BLaER1 (cell line): ENCODE results near the gene TNFAIP6.
"Not testable (repeated sequence)": the region's sequence is repeated elsewhere in the genome, so short reads cannot be mapped to it uniquely, and the experiment has no call there.

Experiments
- H3K27ac ChIP-seq: shearing (Covaris generic); formaldehyde crosslinking; 2 replicates; pipeline ENCODE4 v1.8.1; 2022
- H3K27me3 ChIP-seq: shearing (Covaris generic); formaldehyde crosslinking; 2 replicates; pipeline ENCODE4 v1.8.1; 2022
- H3K36me3 ChIP-seq: shearing (Covaris generic); formaldehyde crosslinking; 2 replicates; pipeline ENCODE4 v1.8.1; 2022
- H3K4me1 ChIP-seq: shearing (Covaris generic); formaldehyde crosslinking; 2 replicates; pipeline ENCODE4 v1.8.1; 2022
- H3K4me2 ChIP-seq: shearing (Covaris generic); formaldehyde crosslinking; 2 replicates; pipeline ENCODE4 v1.8.1; 2022
- H3K4me3 ChIP-seq: shearing (Covaris generic); formaldehyde crosslinking; 2 replicates; pipeline ENCODE4 v1.8.1; 2022
- H3K9ac ChIP-seq: shearing (Covaris generic); formaldehyde crosslinking; 2 replicates; pipeline ENCODE4 v1.8.1; 2022
- H3K9me3 ChIP-seq: shearing (Covaris generic); formaldehyde crosslinking; 2 replicates; pipeline ENCODE4 v1.8.1; 2022
- H4K20me1 ChIP-seq: shearing (Covaris generic); formaldehyde crosslinking; 2 replicates; pipeline ENCODE4 v1.8.1; 2022
- Cebpa-rat ChIP-seq: shearing (Covaris generic); IDR thresholded peaks from 2 replicates; pipeline ENCODE4 v1.8.1; 2022

TNFAIP6 gene

GRCh38 chr2:151357359-151357758 lies at the start of gene TNFAIP6:
Gene TNFAIP6, plus strand, starts transcription at chr2:151357592. Its CDS starts 75 bp downstream, at chr2:151357667.
- H3K9me3 ChIP-seq, result no peaks in the 10 kb centered on the region
- H3K36me3 ChIP-seq, result no peaks in the 10 kb centered on the region
- no peak within 1 kb of the TSS for H3K4me2 ChIP-seq
- no peak within 1 kb of the TSS for H3K27ac ChIP-seq
- H3K4me1 ChIP-seq, result no peaks in the 10 kb centered on the region
- no peak for TF ChIP-seq Cebpa-rat
- H3K9ac ChIP-seq, result no peak within 1 kb of the TSS
- no peak within 1 kb of the TSS for H3K4me3 ChIP-seq
- H4K20me1 ChIP-seq, result no peaks in the 10 kb centered on the region
- no peaks in the 10 kb centered on the region for H3K27me3 ChIP-seq

- not testable (repeated sequence) for H3K9ac ChIP-seq, H4K20me1 ChIP-seq, H3K27me3 ChIP-seq, H3K4me1 ChIP-seq, H3K4me3 ChIP-seq, H3K36me3 ChIP-seq, H3K4me2 ChIP-seq, H3K27ac ChIP-seq
- H3K9me3 ChIP-seq, result peaks cover 14% of the 10 kb centered on the region
These were observed 47.1 kb upstream of the TNFAIP6 start for GRCh38 chr2:151310313-151310712.

GRCh38 chr2:151312440-151312839 lies 45.0 kb upstream of the TNFAIP6 start:
- not testable (repeated sequence) for H3K36me3 ChIP-seq, H3K4me2 ChIP-seq, H3K9ac ChIP-seq, H3K27ac ChIP-seq, H3K4me3 ChIP-seq, H4K20me1 ChIP-seq, H3K27me3 ChIP-seq
- peaks cover 14% of the 10 kb centered on the region for H3K9me3 ChIP-seq
- H3K4me1 ChIP-seq, result peaks cover 18% of the 10 kb centered on the region

GRCh38 chr2:151315381-151315903 lies 42.0 kb upstream of the TNFAIP6 start:
- H3K4me3 ChIP-seq, result 0 out of 2 replicates have a peak overlapping the region, but pooled peaks have one; percentile 16
- peak overlapping the region; percentile 76 for H3K4me2 ChIP-seq
- H3K27ac ChIP-seq, result peak overlapping the region; percentile 31; the same call in 1 of the 2 replicates
- H3K9ac ChIP-seq, result no peak overlapping the region; the same call in 1 of the 2 replicates
- peaks cover 2% of the 10 kb centered on the region; the same call in 1 of the 2 replicates for H3K9me3 ChIP-seq
- H3K36me3 ChIP-seq, result no peaks in the 10 kb centered on the region
- no peaks in the 10 kb centered on the region for H4K20me1 ChIP-seq
- no peaks in the 10 kb centered on the region for H3K27me3 ChIP-seq
- H3K4me1 ChIP-seq, result peaks cover 18% of the 10 kb centered on the region
- no peak for TF ChIP-seq Cebpa-rat

GRCh38 chr2:151325581-151326095 lies 31.8 kb upstream of the TNFAIP6 start:
- Histone ChIP-seq H3K9me3 (0 out of 2 replicates have a peak, but pooled peaks cover 1% of the 10 kb centered on the region), H3K27me3 (no peaks in the 10 kb centered on the region), H3K9ac (no peak overlapping the region), H3K4me3 (no peak overlapping the region), H3K4me1 (peaks cover 7% of the 10 kb centered on the region; the same call in 1 of the 2 replicates), H3K4me2 (no peak overlapping the region), H4K20me1 (no peaks in the 10 kb centered on the region), H3K36me3 (no peaks in the 10 kb centered on the region), H3K27ac (no peak overlapping the region)
- TF ChIP-seq Cebpa-rat, result no peak

GRCh38 chr2:151326554-151326953 lies 30.8 kb upstream of the TNFAIP6 start:
- Histone ChIP-seq H3K4me1 (peaks cover 7% of the 10 kb centered on the region; the same call in 1 of the 2 replicates), H3K4me2 (no peak overlapping the region), H3K9ac (no peak overlapping the region), H3K4me3 (no peak overlapping the region), H3K27ac (no peak overlapping the region), H3K27me3 (no peaks in the 10 kb centered on the region), H4K20me1 (no peaks in the 10 kb centered on the region), H3K9me3 (peaks cover 6% of the 10 kb centered on the region; the same call in 1 of the 2 replicates), H3K36me3 (no peaks in the 10 kb centered on the region)
- TF ChIP-seq Cebpa-rat, result no peak

GRCh38 chr2:151329998-151330397 lies 27.4 kb upstream of the TNFAIP6 start:
- no peaks in the 10 kb centered on the region for H4K20me1 ChIP-seq
- peaks cover 6% of the 10 kb centered on the region; the same call in 1 of the 2 replicates for H3K9me3 ChIP-seq
- H3K4me1 ChIP-seq, result peaks cover 7% of the 10 kb centered on the region; the same call in 1 of the 2 replicates
- H3K36me3 ChIP-seq, result no peaks in the 10 kb centered on the region
- no peaks in the 10 kb centered on the region for H3K27me3 ChIP-seq
- no peak overlapping the region for H3K27ac ChIP-seq
- TF ChIP-seq Cebpa-rat, result no peak
- H3K9ac ChIP-seq, result no peak overlapping the region
- H3K4me2 ChIP-seq, result no peak overlapping the region
- H3K4me3 ChIP-seq, result no peak overlapping the region

GRCh38 chr2:151333083-151333482 lies 24.3 kb upstream of the TNFAIP6 start:
- peaks cover 6% of the 10 kb centered on the region; the same call in 1 of the 2 replicates for H3K9me3 ChIP-seq
- H4K20me1 ChIP-seq, result no peaks in the 10 kb centered on the region
- TF ChIP-seq Cebpa-rat, result no peak
- H3K27me3 ChIP-seq, result no peaks in the 10 kb centered on the region
- H3K27ac ChIP-seq, result no peak overlapping the region
- peaks cover 7% of the 10 kb centered on the region; the same call in 1 of the 2 replicates for H3K4me1 ChIP-seq
- no peak overlapping the region for H3K4me2 ChIP-seq
- H3K9ac ChIP-seq, result no peak overlapping the region
- no peaks in the 10 kb centered on the region for H3K36me3 ChIP-seq
- no peak overlapping the region for H3K4me3 ChIP-seq

GRCh38 chr2:151334082-151334815 lies 23.1 kb upstream of the TNFAIP6 start:
- H3K9me3 ChIP-seq, result peaks cover 6% of the 10 kb centered on the region; the same call in 1 of the 2 replicates
- no peak overlapping the region for H3K4me3 ChIP-seq
- no peaks in the 10 kb centered on the region for H4K20me1 ChIP-seq
- no peak overlapping the region for H3K27ac ChIP-seq
- no peak overlapping the region for H3K4me2 ChIP-seq
- TF ChIP-seq Cebpa-rat, result no peak
- peaks cover 7% of the 10 kb centered on the region; the same call in 1 of the 2 replicates for H3K4me1 ChIP-seq
- H3K36me3 ChIP-seq, result no peaks in the 10 kb centered on the region
- H3K27me3 ChIP-seq, result no peaks in the 10 kb centered on the region
- no peak overlapping the region for H3K9ac ChIP-seq

GRCh38 chr2:151336863-151337371 lies 20.5 kb upstream of the TNFAIP6 start:
- Histone ChIP-seq H3K27ac (no peak overlapping the region), H3K4me3 (no peak overlapping the region), H3K9ac (no peak overlapping the region), H3K36me3 (no peaks in the 10 kb centered on the region), H3K4me2 (no peak overlapping the region), H3K27me3 (no peaks in the 10 kb centered on the region), H3K9me3 (no peaks in the 10 kb centered on the region), H4K20me1 (no peaks in the 10 kb centered on the region), H3K4me1 (no peaks in the 10 kb centered on the region)
- no peak for TF ChIP-seq Cebpa-rat
